Coronary artery (tissue), 2 donors: Measurements from ENCODE around the gene RIPK4.
A peak's percentile ranks its signal among the peaks of the same experiment; 100 is the strongest.

Experiments used
- DNase-seq: peaks from one replicate; pipeline ENCODE4 v3.0.0-alpha.2; 2017; ENCODE audit warnings: low spot score
- H3K27ac ChIP-seq, 2 donors: fragments of 200-600 bp; sonication (generic); one replicate each; pipeline ENCODE4 v1.5.1; 2016 to 2019
- H3K4me3 ChIP-seq: fragments of 200-600 bp; sonication (generic); 2 replicates; pipeline ENCODE4 v1.5.1; 2016; ENCODE audit warnings: mild to moderate bottlenecking, moderate library complexity
- CTCF ChIP-seq: fragments of 200-600 bp; sonication (generic); IDR thresholded peaks from one replicate; pipeline ENCODE4 v1.5.1; 2019; ENCODE audit warnings: antibody characterized with exemption

Gene RIPK4

GRCh38 chr21:41765973-41766882 is 624 bp downstream of the RIPK4 start:
- TF ChIP-seq CTCF, result no peak
- DNase-seq, result no peak
- H3K4me3 ChIP-seq, result peak overlapping the region; percentile 75
- H3K27ac ChIP-seq, result peak overlapping the region; percentile 65 to 77

DNA sequence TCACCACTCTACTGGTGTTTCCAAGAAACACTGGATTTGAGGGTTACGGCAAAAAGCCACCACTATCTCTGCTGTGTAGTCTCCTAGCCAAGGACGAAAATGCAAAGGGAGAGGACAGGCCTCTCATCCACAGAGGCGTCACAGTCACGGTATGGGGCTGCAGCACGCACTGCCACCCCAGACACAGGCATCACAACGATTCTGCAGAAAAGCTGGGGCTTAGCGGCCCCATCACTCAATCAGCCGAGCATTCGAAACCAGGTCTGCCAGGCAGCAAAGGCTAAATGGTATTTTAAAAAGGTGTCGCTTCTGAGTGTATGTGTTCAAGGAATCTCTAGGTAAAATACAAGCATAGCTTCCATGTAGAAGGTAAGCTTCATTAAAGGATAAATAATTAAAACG is 1.4 kb downstream of the RIPK4 start:
- Histone ChIP-seq H3K4me3 (no peak overlapping the region), H3K27ac (no peak overlapping the region)
- no peak for DNase-seq
- no peak for TF ChIP-seq CTCF

DNA sequence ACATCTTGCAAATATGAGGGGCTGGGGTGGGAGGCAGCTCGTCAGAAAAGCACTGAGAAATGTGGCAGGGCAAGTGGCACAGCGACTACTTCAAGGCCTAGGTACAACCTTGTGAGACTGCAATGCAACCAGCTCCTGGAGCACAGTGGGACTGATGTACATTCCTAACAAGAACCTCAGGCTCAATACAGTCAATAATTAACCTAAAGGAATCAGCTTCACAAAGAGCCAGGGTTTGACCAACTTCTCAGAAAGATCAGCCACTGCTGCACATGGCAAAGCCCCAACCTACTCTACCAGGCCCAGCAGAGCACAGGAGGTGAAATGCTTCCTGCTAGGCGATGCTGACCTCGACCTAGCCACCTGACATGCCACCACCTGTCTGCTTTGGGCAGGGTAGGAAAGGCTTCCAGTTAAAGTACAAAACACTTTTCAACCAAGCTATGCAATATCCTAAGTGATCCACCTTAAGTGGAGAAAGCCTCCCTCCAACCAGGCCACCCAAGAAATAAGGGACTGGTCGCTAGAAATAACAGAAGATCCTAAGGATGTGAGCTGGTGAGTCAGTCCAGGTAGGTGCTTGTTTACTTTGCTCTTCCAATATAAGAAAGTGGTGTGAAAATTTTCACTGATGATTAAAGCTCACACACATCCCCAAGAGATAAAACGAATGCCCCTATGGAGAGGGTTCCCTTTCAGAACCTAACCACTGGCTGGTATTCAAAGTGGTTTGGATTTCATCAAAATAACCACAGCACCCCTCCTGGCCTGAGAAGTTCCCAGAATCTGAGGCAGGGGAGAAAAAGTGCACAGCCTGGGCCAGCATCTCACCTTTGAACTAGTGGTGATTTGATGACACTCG is 2.1 kb downstream of the RIPK4 start:
- DNase-seq, result no peak
- TF ChIP-seq CTCF, result no peak
- Histone ChIP-seq H3K4me3 (no peak overlapping the region), H3K27ac (no peak overlapping the region)

DNA sequence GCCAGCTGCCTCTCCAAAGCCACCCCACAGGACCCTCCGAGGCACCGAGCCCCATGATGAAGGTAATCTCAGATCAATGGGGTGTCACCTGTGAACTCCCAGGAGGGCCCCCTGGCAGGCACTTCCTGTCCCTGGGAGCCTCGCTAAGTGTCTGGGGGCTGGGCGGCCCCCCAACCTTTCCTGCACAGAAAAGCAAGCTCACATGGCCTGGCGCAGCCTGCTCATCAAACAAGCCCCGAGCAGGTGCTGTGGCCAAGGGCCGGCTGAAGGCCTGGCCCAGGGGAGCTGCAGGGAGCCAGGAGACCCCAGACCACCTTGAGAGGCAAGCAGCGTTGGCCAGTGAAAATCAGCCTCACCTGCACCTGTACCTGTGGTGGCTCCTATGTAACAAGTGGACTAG is 2.9 kb downstream of the RIPK4 start:
- H3K27ac ChIP-seq, result peak overlapping the region in 1 of 2 donors; percentile 12
- H3K4me3 ChIP-seq, result no peak overlapping the region

DNA sequence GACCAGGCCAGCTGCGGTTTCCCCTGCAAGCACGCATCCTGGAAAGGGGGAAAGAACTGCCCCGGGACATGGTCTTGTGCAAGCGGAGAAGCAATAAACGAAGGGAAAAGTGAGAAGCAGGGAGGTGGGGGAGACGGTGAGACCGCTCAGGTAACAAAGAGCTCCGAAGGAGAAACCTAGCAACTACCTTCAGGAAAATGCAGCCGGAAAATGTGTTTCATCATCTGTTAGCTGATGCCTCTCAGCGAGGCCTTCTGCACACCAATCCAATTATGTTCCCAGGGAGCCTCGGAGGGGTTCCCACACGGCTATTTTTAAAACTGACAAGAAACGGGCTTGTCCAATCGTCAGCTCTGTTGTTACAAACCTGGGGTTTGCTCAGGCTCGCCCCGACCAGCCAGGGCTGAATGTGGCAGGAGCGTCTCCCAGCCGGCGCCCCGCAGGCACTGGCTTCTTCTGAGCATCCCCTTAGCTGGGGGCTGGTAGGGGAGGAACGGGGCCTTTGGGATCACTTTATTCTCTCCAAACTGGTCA is 3.4 kb downstream of the RIPK4 start:
- Histone ChIP-seq H3K27ac (peak overlapping the region in 1 of 2 donors; percentile 12), H3K4me3 (no peak overlapping the region)
- TF ChIP-seq CTCF, result no peak
- DNase-seq, result no peak

More for the DNA sequence above, 2.9 kb downstream of the RIPK4 start:
- TF ChIP-seq CTCF, result no peak
- no peak for DNase-seq

DNA sequence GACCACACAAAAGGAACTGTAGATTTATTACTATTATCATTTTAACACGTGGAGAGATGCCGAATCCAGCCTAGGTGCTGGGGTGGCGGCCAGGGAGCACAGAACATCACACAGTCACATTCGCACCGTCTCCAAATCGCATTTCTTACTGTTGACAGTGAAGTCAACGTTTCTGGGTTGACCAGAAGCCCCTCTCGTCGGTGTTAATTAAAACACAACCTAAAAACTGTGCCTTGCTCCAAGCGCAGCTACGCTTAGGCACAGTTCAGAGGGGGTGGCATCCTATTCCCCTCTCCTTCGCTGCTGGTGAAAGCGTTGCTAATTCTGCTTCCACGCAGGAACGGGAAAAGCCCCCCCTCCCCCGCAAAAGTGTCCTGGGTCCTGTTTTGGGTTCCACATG is 4.1 kb downstream of the RIPK4 start:
- no peak overlapping the region for H3K4me3 ChIP-seq
- no peak for TF ChIP-seq CTCF
- no peak overlapping the region for H3K27ac ChIP-seq
- no peak for DNase-seq
